Ovary (tissue), 9 donors: ENCODE data around the gene HERPUD2. TPM values are rescaled to one million over a fixed set of nuclear protein-coding genes. Genes with fewer than 3 reads are reported as not detected.
"Not testable (repeated sequence)": the region's sequence is repeated elsewhere in the genome, so short reads cannot be mapped to it uniquely, and the experiment has no call there.

Experiments used
- DNase-seq, 5 donors: peaks; one replicate each; pipeline ENCODE4 v3.0.0-alpha.2; 2019 to 2020
- H3K27ac ChIP-seq, 2 donors: fragments of 200-600 bp; one replicate each; pipeline versions ENCODE4 v1.5.1 to v1.8.0; 2019 to 2022
- H3K27me3 ChIP-seq: fragments of 200-600 bp; one replicate; pipeline ENCODE4 v1.8.0; 2022
- H3K36me3 ChIP-seq: fragments of 200-600 bp; sonication (generic); one replicate; pipeline ENCODE4 v1.5.1; 2019
- H3K4me1 ChIP-seq: one replicate; pipeline ENCODE4 v1.8.1; 2013; ENCODE audit warnings: mild to moderate bottlenecking, moderate library complexity; ENCODE audit not compliant: insufficient read depth
- H3K4me3 ChIP-seq: fragments of 200-600 bp; sonication (generic); one replicate; pipeline ENCODE4 v1.5.1; 2017
- H3K9me3 ChIP-seq, 2 donors: fragments of 200-600 bp in 1 of 2; sonication (generic) in 1 of 2; one replicate each; pipeline versions ENCODE4 v1.5.1 to v1.8.1; 2013 to 2019; ENCODE audit warnings: mild to moderate bottlenecking in 1 of 2, moderate library complexity in 1 of 2
- CTCF ChIP-seq, 3 donors: fragments of 450-650 bp in 2 of 3; fragments of 200-600 bp in 1 of 3; IDR thresholded peaks; one replicate each; pipeline versions ENCODE4 v1.5.1 to v1.8.0; 2016 to 2022; ENCODE audit warnings: antibody characterized with exemption in 3 of 3, mild to moderate bottlenecking in 1 of 3
- EP300 ChIP-seq: sonication (generic); formaldehyde crosslinking; IDR thresholded peaks from one replicate; pipeline ENCODE4 v1.6.1; 2017; ENCODE audit warnings: antibody characterized with exemption
- POLR2A ChIP-seq: fragments of 450-650 bp; IDR thresholded peaks from one replicate; pipeline ENCODE4 v1.6.1; 2017; ENCODE audit warnings: antibody characterized with exemption, mild to moderate bottlenecking, moderate library complexity
- WGBS, 3 donors: extraction: QIAGEN DNeasy Blood & Tissue Kit in 1 of 3; methylation state at CpG; one replicate each; pipeline versions ENCODE4 v1.1.5 to v1.1.7; 2013 to 2017; 5-methylcytosine and 5-hydroxymethylcytosine counted together
- intact Hi-C, 4 donors: fragments of 100-400 bp; cut with DNase I; formaldehyde crosslinking; loops; one replicate each; pipeline versions ENCODE4 v1.11.0 to v1.15.1; 2022 to 2023
- polyA plus RNA-seq, 2 donors: library from polyadenylated mRNA; stranded (reverse); fragments of 200-250 nt in 1 of 2; fragments of 350-450 nt in 1 of 2; fragmentation: Illumina TruSeq in 1 of 2; extraction: RNeasy Lipid Tissue Mini Kit (QIAGEN cat#74804) in 1 of 2; gene quantifications; one replicate each; pipeline ENCODE4 v1.2.3, GENCODE V29; 2013 to 2014
- total RNA-seq, 7 donors: library from RNA; depleted of rRNA in 2 of 7; stranded (reverse); fragments of >200 nt in 2 of 7; fragmentation: NEBNext Ultra II Directional in 3 of 7; extraction: Animal tissue kit (Norgen Biotek cat#: 25700) in 3 of 7; gene quantifications; one replicate each; pipeline versions ENCODE4 v1.1.0 to v1.2.4, GENCODE V29; 2016 to 2023
- donor health status: DM: no; HTN: no; CAD: no; lungs with moderate emphysema.
- donor health status: DM: no; HTN: no; CAD: no.
- donor health status: Bipolar disorder and iron deficiency.
- donor health status: DM: yes; HTN: yes; CAD: no.
- donor health status: DM: no; HTN: no; CAD: no.
- donor health status: DM: yes; HTN: yes; CAD: no.

The HERPUD2 gene
- total and polyA plus RNA-seq, 9 donors, result 31.9 to 39.9 (median 38.7) TPM

DNA sequence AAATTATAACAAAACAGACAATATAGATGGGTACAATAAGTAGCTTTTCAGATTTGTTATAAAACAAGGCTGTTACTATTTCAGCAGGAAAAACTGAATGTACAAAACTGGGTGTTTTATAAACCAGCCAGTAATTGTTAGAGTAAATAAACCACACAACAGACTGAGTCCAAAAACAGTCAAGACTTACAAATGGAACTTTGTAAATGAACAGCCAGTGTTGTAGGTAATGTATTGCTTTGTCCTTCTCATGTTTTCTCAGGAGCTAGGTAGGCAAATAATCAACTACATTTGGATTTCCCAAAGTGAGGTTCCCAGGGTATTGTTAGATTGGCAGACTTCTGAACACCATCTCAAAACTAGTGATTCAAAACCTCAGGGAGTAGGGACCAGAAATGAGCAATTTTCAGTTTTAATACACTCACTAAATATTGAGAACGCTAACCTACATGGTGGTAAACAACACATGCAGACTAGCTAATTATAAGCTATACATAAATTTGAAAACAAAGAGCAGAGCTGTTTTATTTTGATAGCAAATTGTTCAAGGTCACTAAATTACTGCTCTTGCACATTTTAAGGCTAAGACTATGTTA lies 36.2 kb downstream of the HERPUD2 start:
- 22 to 41% (median 23%) methylated on average over 1 of the region's 1 CpG for WGBS, 3 donors
- intact Hi-C loops, result no loop called here
- Histone ChIP-seq H3K4me3 (no peak overlapping the region), H3K27me3 (no peaks in the 10 kb centered on the region), H3K36me3 (no peaks in the 10 kb centered on the region), H3K9me3 (no peaks in the 10 kb centered on the region), H3K4me1 (peaks cover 2% of the 10 kb centered on the region), H3K27ac (no peak overlapping the region)
- no peak for TF ChIP-seq EP300
- no peak for TF ChIP-seq CTCF (IDR thresholded peaks at IDR 0.05)
- no peak for TF ChIP-seq POLR2A
- no peak for DNase-seq

GRCh38 chr7:35657125-35657524 lies 37.8 kb downstream of the HERPUD2 start:
- intact Hi-C loops, result no loop called here
- no peaks in the 10 kb centered on the region for H3K9me3 ChIP-seq
- WGBS, 3 donors, result 95 to 100% (median 98%) methylated on average over 2 of the region's 2 CpGs
- no peak for DNase-seq
- H3K36me3 ChIP-seq, result no peaks in the 10 kb centered on the region
- TF ChIP-seq CTCF (IDR thresholded peaks at IDR 0.05) (no peak), POLR2A (no peak), EP300 (no peak)
- no peak overlapping the region for H3K4me3 ChIP-seq
- peaks cover 2% of the 10 kb centered on the region for H3K4me1 ChIP-seq
- no peaks in the 10 kb centered on the region for H3K27me3 ChIP-seq
- H3K27ac ChIP-seq, result no peak overlapping the region

DNA sequence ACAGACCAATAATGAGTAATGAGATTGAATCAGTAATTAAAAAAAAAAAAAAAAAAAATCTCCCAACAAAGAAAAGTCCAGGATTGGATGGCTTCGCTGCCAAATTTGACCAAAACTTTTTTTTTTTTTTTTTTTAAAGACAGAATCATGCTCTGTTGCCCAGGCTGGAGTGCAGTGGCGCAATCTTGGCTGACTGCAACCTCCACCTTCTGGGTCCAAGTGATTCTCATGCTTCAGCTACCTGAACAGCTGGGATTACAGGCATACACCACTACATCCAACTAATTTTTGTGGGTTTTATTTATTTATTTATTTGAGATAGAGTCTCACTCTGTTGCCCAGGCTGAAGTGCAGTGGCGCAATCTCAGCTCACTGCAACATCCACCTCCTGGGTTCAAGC lies 40.4 kb downstream of the HERPUD2 start:
- H3K27me3 ChIP-seq, H3K4me3 ChIP-seq, DNase-seq, intact Hi-C loops, H3K36me3 ChIP-seq, H3K27ac ChIP-seq, H3K9me3 ChIP-seq, H3K4me1 ChIP-seq: not testable (repeated sequence)
- 97 to 100% (median 99%) methylated on average over 3 of the region's 3 CpGs for WGBS, 3 donors

- intact Hi-C loops, result no loop called here
- WGBS, 3 donors, result 97 to 98% (median 97%) methylated on average over 5 of the region's 5 CpGs
- DNase-seq, result no peak
- H3K4me3 ChIP-seq, result no peak overlapping the region
- no peaks in the 10 kb centered on the region for H3K36me3 ChIP-seq
- H3K9me3 ChIP-seq, result no peaks in the 10 kb centered on the region
- H3K4me1 ChIP-seq, result peaks cover 7% of the 10 kb centered on the region
- no peak overlapping the region for H3K27ac ChIP-seq
- TF ChIP-seq EP300 (no peak), POLR2A (no peak), CTCF (IDR thresholded peaks at IDR 0.05) (no peak)
- H3K27me3 ChIP-seq, result no peaks in the 10 kb centered on the region
These were observed 42.8 kb downstream of the HERPUD2 start for GRCh38 chr7:35652124-35652523.

DNA sequence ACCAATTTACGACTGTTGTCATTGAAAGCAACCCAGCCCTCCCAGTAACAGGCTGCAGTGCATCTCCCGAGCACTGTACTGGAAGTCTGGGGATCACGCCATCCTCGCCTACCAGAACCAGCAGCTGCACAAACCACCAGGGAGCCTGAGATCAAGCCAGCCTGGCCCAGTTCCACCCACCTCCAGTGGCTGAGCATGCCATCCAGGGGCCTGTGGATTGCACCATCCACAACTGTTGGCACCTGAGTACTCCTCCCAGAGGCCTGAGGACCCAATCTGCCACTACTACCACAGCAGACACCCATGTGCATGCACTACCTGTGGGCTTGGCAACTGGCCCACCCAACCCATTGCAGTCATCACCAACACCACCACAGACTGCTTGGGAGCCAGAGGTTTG lies 44.2 kb downstream of the HERPUD2 start:
- intact Hi-C loops, result no loop called here
- TF ChIP-seq EP300, result no peak
- TF ChIP-seq CTCF (IDR thresholded peaks at IDR 0.05), result no peak
- no peak for TF ChIP-seq POLR2A
- no peaks in the 10 kb centered on the region for H3K9me3 ChIP-seq
- H3K36me3 ChIP-seq, result no peaks in the 10 kb centered on the region
- H3K4me3 ChIP-seq, result no peak overlapping the region
- H3K27ac ChIP-seq, result no peak overlapping the region
- H3K27me3 ChIP-seq, result no peaks in the 10 kb centered on the region
- H3K4me1 ChIP-seq, result peaks cover 9% of the 10 kb centered on the region
- 88 to 100% (median 97%) methylated on average over 4 of the region's 4 CpGs for WGBS, 3 donors
- DNase-seq, result no peak
